ENCODE results near the gene NCSTN. TPM values are rescaled to one million over a fixed set of nuclear protein-coding genes. Genes with fewer than 3 reads are reported as not detected.

Gene NCSTN
- total and polyA plus RNA-seq, 8 donors, result 14.5 to 123 (median 41.8) TPM

- H3K27ac ChIP-seq, result no peak overlapping the region
- H3K36me3 ChIP-seq, result no peaks in the 10 kb centered on the region
- 88 to 94% (median 92%) methylated on average over 8 of the region's 8 CpGs for WGBS, 5 donors
- H3K4me3 ChIP-seq, result no peak overlapping the region
- TF ChIP-seq EP300 (IDR thresholded peaks at IDR 0.05) (no peak), CTCF (IDR thresholded peaks at IDR 0.05) (no peak)
- no peaks in the 10 kb centered on the region for H3K9me3 ChIP-seq
- H3K4me1 ChIP-seq, result peaks cover 0 to 3% (median under 1%) of the 10 kb centered on the region in 4 donors
- no peaks in the 10 kb centered on the region for H3K27me3 ChIP-seq
- no peak for DNase-seq
- intact Hi-C loops (cut with DNase I; ENCODE audit: low total_unique reads), result no loop called here
These were observed 51.5 kb downstream of the NCSTN start for GRCh38 chr1:160394673-160395072.

GRCh38 chr1:160397651-160398050 lies 54.5 kb downstream of the NCSTN start:
- H3K9me3 ChIP-seq, result no peaks in the 10 kb centered on the region
- no peak for DNase-seq
- intact Hi-C loops (cut with DNase I; ENCODE audit: low total_unique reads), result no loop called here
- TF ChIP-seq EP300 (IDR thresholded peaks at IDR 0.05), result no peak
- TF ChIP-seq CTCF (IDR thresholded peaks at IDR 0.05), result no peak
- TF ChIP-seq POLR2A (IDR thresholded peaks at IDR 0.05), result no peak
- TF ChIP-seq POLR2AphosphoS5 (IDR thresholded peaks at IDR 0.05), result no peak
- H3K36me3 ChIP-seq, result no peaks in the 10 kb centered on the region
- peaks cover 0 to 19% (median 7%) of the 10 kb centered on the region in 3 donors for H3K27me3 ChIP-seq
- WGBS, 5 donors, result 65 to 85% (median 75%) methylated on average over 1 of the region's 1 CpG
- H3K27ac ChIP-seq, result no peak overlapping the region
- H3K4me1 ChIP-seq, result peaks cover 9 to 31% (median 26%) of the 10 kb centered on the region in 4 donors
- H3K4me3 ChIP-seq, result no peak overlapping the region

- DNase-seq, result no peak
- Histone ChIP-seq H3K4me3 (no peak overlapping the region), H3K27ac (no peak overlapping the region), H3K4me1 (peaks cover 9 to 32% (median 28%) of the 10 kb centered on the region in 4 donors), H3K27me3 (peaks cover 0 to 19% (median 7%) of the 10 kb centered on the region in 3 donors), H3K9me3 (no peaks in the 10 kb centered on the region), H3K36me3 (no peaks in the 10 kb centered on the region)
- intact Hi-C loops (cut with DNase I; ENCODE audit: low total_unique reads), result no loop called here
- no peak for TF ChIP-seq EP300 (IDR thresholded peaks at IDR 0.05)
- TF ChIP-seq CTCF (IDR thresholded peaks at IDR 0.05), result no peak
- TF ChIP-seq POLR2A (IDR thresholded peaks at IDR 0.05), result no peak
- TF ChIP-seq POLR2AphosphoS5 (IDR thresholded peaks at IDR 0.05), result no peak
- WGBS, 5 donors, result 68 to 85% (median 79%) methylated on average over 4 of the region's 4 CpGs
These were observed 55.6 kb downstream of the NCSTN start for GRCh38 chr1:160398823-160399222.

GRCh38 chr1:160399544-160400222 lies 56.5 kb downstream of the NCSTN start:
- Histone ChIP-seq H3K4me1 (peaks cover 9 to 32% (median 28%) of the 10 kb centered on the region in 4 donors), H3K27me3 (peaks cover 0 to 19% (median 7%) of the 10 kb centered on the region in 3 donors), H3K36me3 (no peaks in the 10 kb centered on the region), H3K4me3 (peak overlapping the region; percentile 72 to 86 (median 80)), H3K27ac (peak overlapping the region in 4 of 5 donors; percentile 49 to 80 (median 62)), H3K9me3 (no peaks in the 10 kb centered on the region)
- DNase-seq, result no peak
- intact Hi-C loops (cut with DNase I; ENCODE audit: low total_unique reads), result no loop called here
- 46 to 62% (median 49%) methylated on average over 17 of the region's 17 CpGs for WGBS, 5 donors
- TF ChIP-seq POLR2A (IDR thresholded peaks at IDR 0.05) (no peak), POLR2AphosphoS5 (IDR thresholded peaks at IDR 0.05) (no peak), EP300 (IDR thresholded peaks at IDR 0.05) (no peak), CTCF (IDR thresholded peaks at IDR 0.05) (no peak)

All from stomach (tissue), 9 donors.